ENCODE results near the gene VSIR. TPM values are rescaled to one million over a fixed set of nuclear protein-coding genes. Genes with fewer than 3 reads are reported as not detected.

The VSIR gene
- total and polyA plus RNA-seq, 9 of the 15 experiments (the other 6 are each of a cell fraction or from before 2014, with no cell fraction given), result 0.14 to 20.5 (median 9.3) TPM

DNA sequence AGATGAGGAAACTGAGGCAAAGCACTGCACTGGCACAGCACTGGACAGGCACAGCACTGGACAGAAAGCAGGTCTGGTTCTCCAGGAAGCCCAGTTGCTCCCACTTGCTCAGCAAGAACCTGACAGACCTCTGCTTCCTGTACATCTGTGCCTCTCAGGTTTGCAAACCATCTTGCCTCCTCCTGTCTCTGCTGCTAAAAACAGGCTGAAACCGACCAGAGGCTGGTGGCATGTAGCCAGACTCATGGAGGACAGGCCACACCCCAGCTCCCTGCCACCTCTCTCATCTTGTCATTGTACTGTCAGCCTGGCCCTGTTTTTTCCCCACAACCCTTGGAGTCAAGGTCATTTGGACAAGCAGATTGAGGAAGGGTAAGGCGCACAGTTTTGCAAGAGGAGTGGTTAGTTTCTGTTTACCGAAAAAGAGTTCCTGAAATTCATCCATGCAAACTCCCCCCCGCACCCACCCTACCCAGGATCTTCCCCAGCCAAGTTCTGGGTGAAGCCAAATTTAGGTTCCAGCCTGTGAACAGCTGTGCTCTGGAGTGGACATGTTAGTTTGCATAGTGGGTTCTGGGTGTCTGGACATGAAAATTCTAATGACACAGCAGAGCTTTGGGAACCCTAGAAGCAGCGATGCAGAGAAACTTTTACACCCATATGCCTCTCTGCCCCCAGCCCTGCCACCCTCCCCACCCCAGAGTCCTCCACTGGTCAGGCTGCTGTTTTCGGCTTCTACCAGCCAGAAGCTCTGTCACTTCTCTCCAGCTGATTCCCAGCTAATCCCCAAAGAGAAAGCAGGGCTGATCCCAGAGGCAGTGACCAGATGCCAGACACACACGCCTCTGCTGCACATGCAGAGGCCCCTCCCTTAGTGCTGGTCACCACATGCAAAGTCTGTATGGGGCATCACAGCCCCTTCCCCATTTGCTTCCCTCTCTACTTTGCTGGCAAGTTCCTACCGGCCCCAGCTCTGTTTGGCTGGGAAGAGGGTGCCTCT lies 45.3 kb downstream of the VSIR start (continued):
- TF ChIP-seq, protein P1, sequence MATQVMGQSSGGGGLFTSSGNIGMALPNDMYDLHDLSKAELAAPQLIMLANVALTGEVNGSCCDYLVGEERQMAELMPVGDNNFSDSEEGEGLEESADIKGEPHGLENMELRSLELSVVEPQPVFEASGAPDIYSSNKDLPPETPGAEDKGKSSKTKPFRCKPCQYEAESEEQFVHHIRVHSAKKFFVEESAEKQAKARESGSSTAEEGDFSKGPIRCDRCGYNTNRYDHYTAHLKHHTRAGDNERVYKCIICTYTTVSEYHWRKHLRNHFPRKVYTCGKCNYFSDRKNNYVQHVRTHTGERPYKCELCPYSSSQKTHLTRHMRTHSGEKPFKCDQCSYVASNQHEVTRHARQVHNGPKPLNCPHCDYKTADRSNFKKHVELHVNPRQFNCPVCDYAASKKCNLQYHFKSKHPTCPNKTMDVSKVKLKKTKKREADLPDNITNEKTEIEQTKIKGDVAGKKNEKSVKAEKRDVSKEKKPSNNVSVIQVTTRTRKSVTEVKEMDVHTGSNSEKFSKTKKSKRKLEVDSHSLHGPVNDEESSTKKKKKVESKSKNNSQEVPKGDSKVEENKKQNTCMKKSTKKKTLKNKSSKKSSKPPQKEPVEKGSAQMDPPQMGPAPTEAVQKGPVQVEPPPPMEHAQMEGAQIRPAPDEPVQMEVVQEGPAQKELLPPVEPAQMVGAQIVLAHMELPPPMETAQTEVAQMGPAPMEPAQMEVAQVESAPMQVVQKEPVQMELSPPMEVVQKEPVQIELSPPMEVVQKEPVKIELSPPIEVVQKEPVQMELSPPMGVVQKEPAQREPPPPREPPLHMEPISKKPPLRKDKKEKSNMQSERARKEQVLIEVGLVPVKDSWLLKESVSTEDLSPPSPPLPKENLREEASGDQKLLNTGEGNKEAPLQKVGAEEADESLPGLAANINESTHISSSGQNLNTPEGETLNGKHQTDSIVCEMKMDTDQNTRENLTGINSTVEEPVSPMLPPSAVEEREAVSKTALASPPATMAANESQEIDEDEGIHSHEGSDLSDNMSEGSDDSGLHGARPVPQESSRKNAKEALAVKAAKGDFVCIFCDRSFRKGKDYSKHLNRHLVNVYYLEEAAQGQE (IDR thresholded peaks at IDR 0.05; ENCODE audit: borderline replicate concordance), result peak; percentile 98
- TF ChIP-seq, protein P1 (CRISPR knock-in tag; IDR thresholded peaks at IDR 0.05; ENCODE audit: low read depth), result no peak
- TF ChIP-seq BDP1 (IDR thresholded peaks at IDR 0.05; ENCODE audit: insufficient read depth, insufficient read length) (no peak), ZNF174 (CRISPR knock-in tag; IDR thresholded peaks at IDR 0.05) (no peak), TEAD1 (CRISPR knock-in tag; IDR thresholded peaks at IDR 0.05) (0 out of 4 replicates have a peak, but pooled peaks of 1 of the 2 experiments have one; percentile 30)
